Transverse colon (tissue), 4 donors: ENCODE results near the gene PROKR1.

Experiments used
- EP300 ChIP-seq: sonication (generic); formaldehyde crosslinking; IDR thresholded peaks from one replicate; pipeline ENCODE4 v1.6.1; 2017; ENCODE audit warnings: antibody characterized with exemption, low read depth
- POLR2A ChIP-seq: fragments of 450-650 bp; IDR thresholded peaks from one replicate; pipeline ENCODE4 v1.6.1; 2016; ENCODE audit warnings: antibody characterized with exemption, mild to moderate bottlenecking, moderate library complexity
- POLR2AphosphoS5 ChIP-seq, 3 donors: sonication (generic); formaldehyde crosslinking; IDR thresholded peaks; one replicate each; pipeline ENCODE4 v1.6.1; 2016; ENCODE audit warnings: antibody characterized with exemption in 3 of 3
- TF ChIP-seq, protein P1 (sequence below), 5 experiments: fragments of 200-600 bp in 3 of 5; fragments of 450-650 bp in 2 of 5; sonication (generic) in 3 of 5; IDR thresholded peaks; 1 replicate in 2 of 5; 2 replicates in 3 of 5; pipeline ENCODE4 v1.5.1; 2016 to 2017; ENCODE audit warnings: antibody characterized with exemption in 5 of 5, inconsistent platforms in 3 of 5, mild to moderate bottlenecking in 2 of 5, moderate library complexity in 1 of 5

GRCh38 chr2:68695971-68696370, 52.6 kb downstream of the PROKR1 start:
- TF ChIP-seq, protein P1, sequence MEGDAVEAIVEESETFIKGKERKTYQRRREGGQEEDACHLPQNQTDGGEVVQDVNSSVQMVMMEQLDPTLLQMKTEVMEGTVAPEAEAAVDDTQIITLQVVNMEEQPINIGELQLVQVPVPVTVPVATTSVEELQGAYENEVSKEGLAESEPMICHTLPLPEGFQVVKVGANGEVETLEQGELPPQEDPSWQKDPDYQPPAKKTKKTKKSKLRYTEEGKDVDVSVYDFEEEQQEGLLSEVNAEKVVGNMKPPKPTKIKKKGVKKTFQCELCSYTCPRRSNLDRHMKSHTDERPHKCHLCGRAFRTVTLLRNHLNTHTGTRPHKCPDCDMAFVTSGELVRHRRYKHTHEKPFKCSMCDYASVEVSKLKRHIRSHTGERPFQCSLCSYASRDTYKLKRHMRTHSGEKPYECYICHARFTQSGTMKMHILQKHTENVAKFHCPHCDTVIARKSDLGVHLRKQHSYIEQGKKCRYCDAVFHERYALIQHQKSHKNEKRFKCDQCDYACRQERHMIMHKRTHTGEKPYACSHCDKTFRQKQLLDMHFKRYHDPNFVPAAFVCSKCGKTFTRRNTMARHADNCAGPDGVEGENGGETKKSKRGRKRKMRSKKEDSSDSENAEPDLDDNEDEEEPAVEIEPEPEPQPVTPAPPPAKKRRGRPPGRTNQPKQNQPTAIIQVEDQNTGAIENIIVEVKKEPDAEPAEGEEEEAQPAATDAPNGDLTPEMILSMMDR (IDR thresholded peaks at IDR 0.05) = no peak
- no peak for TF ChIP-seq POLR2A
- no peak for TF ChIP-seq POLR2AphosphoS5 (IDR thresholded peaks at IDR 0.05)
- TF ChIP-seq EP300 = no peak
